Stimulated activated memory B cell treated with anti-CD40 and anti-IgM and Interleukin-4, amounts not matched to agents 10 μg/mL and 1 μg/mL and 100 μg/mL, for 72 hours (primary cell): ENCODE measurements around the gene ACVR1.

Source experiments
- ATAC-seq: fragments of 150-1000 bp; cut with Tn5 transposase; 2 replicates; pipeline ENCODE4 v1.10.0; 2021
- H3K27ac Mint-ChIP-seq: one replicate; pipeline ENCODE4 v1.8.0; 2022; ENCODE audit warnings: mild to moderate bottlenecking, mixed read lengths
- H3K27me3 Mint-ChIP-seq: one replicate; pipeline ENCODE4 v1.8.0; 2022; ENCODE audit warnings: mixed read lengths
- H3K36me3 Mint-ChIP-seq: one replicate; pipeline ENCODE4 v1.8.0; 2022; ENCODE audit warnings: mixed read lengths
- H3K4me1 Mint-ChIP-seq: one replicate; pipeline ENCODE4 v1.8.0; 2022; ENCODE audit warnings: mixed read lengths
- H3K4me3 Mint-ChIP-seq: one replicate; pipeline ENCODE4 v1.8.0; 2022; ENCODE audit warnings: mild to moderate bottlenecking, moderate library complexity, mixed read lengths
- H3K9me3 Mint-ChIP-seq: one replicate; pipeline ENCODE4 v1.8.0; 2022; ENCODE audit warnings: mixed read lengths

The ACVR1 gene

GRCh38 chr2:157808421-157808820 is 67.7 kb downstream of the ACVR1 start:
- H3K36me3 Mint-ChIP-seq, result peaks cover 49% of the 10 kb centered on the region
- ATAC-seq, result no peak
- H3K4me1 Mint-ChIP-seq, result peaks cover 7% of the 10 kb centered on the region

GRCh38 chr2:157806426-157807077 is 69.6 kb downstream of the ACVR1 start:
- Mint-ChIP-seq H3K9me3 (no peaks in the 10 kb centered on the region), H3K27me3 (no peaks in the 10 kb centered on the region), H3K4me3 (no peak overlapping the region), H3K4me1 (peaks cover 7% of the 10 kb centered on the region), H3K27ac (no peak overlapping the region), H3K36me3 (peaks cover 39% of the 10 kb centered on the region)
- ATAC-seq, result no peak

More at GRCh38 chr2:157808421-157808820, 67.7 kb downstream of the ACVR1 start:
- Mint-ChIP-seq H3K9me3 (no peaks in the 10 kb centered on the region), H3K27ac (no peak overlapping the region), H3K27me3 (no peaks in the 10 kb centered on the region), H3K4me3 (no peak overlapping the region)

- H3K36me3 Mint-ChIP-seq, result peaks cover 29% of the 10 kb centered on the region
- no peak overlapping the region for H3K4me3 Mint-ChIP-seq
- ATAC-seq, result no peak
- no peaks in the 10 kb centered on the region for H3K9me3 Mint-ChIP-seq
- H3K27ac Mint-ChIP-seq, result no peak overlapping the region
- H3K4me1 Mint-ChIP-seq, result peaks cover 7% of the 10 kb centered on the region
- H3K27me3 Mint-ChIP-seq, result no peaks in the 10 kb centered on the region
Observed at GRCh38 chr2:157805519-157805918, 70.6 kb downstream of the ACVR1 start.

- peaks cover 28% of the 10 kb centered on the region for H3K36me3 Mint-ChIP-seq
- peaks cover 4% of the 10 kb centered on the region for H3K4me1 Mint-ChIP-seq
- H3K27ac Mint-ChIP-seq, result no peak overlapping the region
- H3K9me3 Mint-ChIP-seq, result no peaks in the 10 kb centered on the region
- no peaks in the 10 kb centered on the region for H3K27me3 Mint-ChIP-seq
- H3K4me3 Mint-ChIP-seq, result no peak overlapping the region
- no peak for ATAC-seq
Observed at GRCh38 chr2:157804355-157804754, 71.8 kb downstream of the ACVR1 start.

GRCh38 chr2:157803952-157804351 is 72.2 kb downstream of the ACVR1 start:
- no peak for ATAC-seq
- no peaks in the 10 kb centered on the region for H3K4me1 Mint-ChIP-seq
- H3K27ac Mint-ChIP-seq, result no peak overlapping the region
- no peak overlapping the region for H3K4me3 Mint-ChIP-seq
- H3K36me3 Mint-ChIP-seq, result peaks cover 28% of the 10 kb centered on the region
- H3K9me3 Mint-ChIP-seq, result no peaks in the 10 kb centered on the region
- no peaks in the 10 kb centered on the region for H3K27me3 Mint-ChIP-seq

- no peaks in the 10 kb centered on the region for H3K4me1 Mint-ChIP-seq
- H3K27me3 Mint-ChIP-seq, result no peaks in the 10 kb centered on the region
- no peak overlapping the region for H3K27ac Mint-ChIP-seq
- H3K4me3 Mint-ChIP-seq, result no peak overlapping the region
- no peaks in the 10 kb centered on the region for H3K9me3 Mint-ChIP-seq
- no peak for ATAC-seq
- H3K36me3 Mint-ChIP-seq, result peaks cover 28% of the 10 kb centered on the region
Observed at GRCh38 chr2:157803476-157803875, 72.7 kb downstream of the ACVR1 start.

- no peak overlapping the region for H3K27ac Mint-ChIP-seq
- H3K4me3 Mint-ChIP-seq, result no peak overlapping the region
- H3K36me3 Mint-ChIP-seq, result peaks cover 19% of the 10 kb centered on the region
- no peaks in the 10 kb centered on the region for H3K9me3 Mint-ChIP-seq
- H3K4me1 Mint-ChIP-seq, result no peaks in the 10 kb centered on the region
- no peaks in the 10 kb centered on the region for H3K27me3 Mint-ChIP-seq
- no peak for ATAC-seq
Observed at GRCh38 chr2:157800838-157801495, 75.2 kb downstream of the ACVR1 start.

- no peaks in the 10 kb centered on the region for H3K9me3 Mint-ChIP-seq
Observed at GRCh38 chr2:157793053-157793612, 83.0 kb downstream of the ACVR1 start.

GRCh38 chr2:157792335-157793052 is 83.6 kb downstream of the ACVR1 start:
- no peaks in the 10 kb centered on the region for H3K4me1 Mint-ChIP-seq
- peaks cover 12% of the 10 kb centered on the region for H3K36me3 Mint-ChIP-seq
- no peak overlapping the region for H3K27ac Mint-ChIP-seq
- no peak for ATAC-seq
- H3K4me3 Mint-ChIP-seq, result no peak overlapping the region
- no peaks in the 10 kb centered on the region for H3K27me3 Mint-ChIP-seq
- H3K9me3 Mint-ChIP-seq, result no peaks in the 10 kb centered on the region

More at GRCh38 chr2:157793053-157793612, 83.0 kb downstream of the ACVR1 start:
- Mint-ChIP-seq H3K4me1 (no peaks in the 10 kb centered on the region), H3K27ac (no peak overlapping the region), H3K27me3 (no peaks in the 10 kb centered on the region), H3K36me3 (peaks cover 12% of the 10 kb centered on the region), H3K4me3 (no peak overlapping the region)
- no peak for ATAC-seq

GRCh38 chr2:157790780-157791179 is 85.3 kb downstream of the ACVR1 start:
- Mint-ChIP-seq H3K4me3 (no peak overlapping the region), H3K9me3 (no peaks in the 10 kb centered on the region), H3K27me3 (no peaks in the 10 kb centered on the region), H3K27ac (no peak overlapping the region), H3K36me3 (peaks cover 4% of the 10 kb centered on the region), H3K4me1 (no peaks in the 10 kb centered on the region)
- ATAC-seq, result no peak

GRCh38 chr2:157789933-157790511 is 86.1 kb downstream of the ACVR1 start:
- ATAC-seq, result peak; percentile 48
- Mint-ChIP-seq H3K9me3 (no peaks in the 10 kb centered on the region), H3K27ac (no peak overlapping the region), H3K36me3 (no peaks in the 10 kb centered on the region), H3K4me3 (no peak overlapping the region), H3K27me3 (no peaks in the 10 kb centered on the region), H3K4me1 (no peaks in the 10 kb centered on the region)

- Mint-ChIP-seq H3K36me3 (no peaks in the 10 kb centered on the region), H3K27ac (no peak overlapping the region), H3K9me3 (no peaks in the 10 kb centered on the region), H3K4me3 (no peak overlapping the region), H3K27me3 (no peaks in the 10 kb centered on the region), H3K4me1 (no peaks in the 10 kb centered on the region)
- ATAC-seq, result no peak
Observed at GRCh38 chr2:157789256-157789655, 86.9 kb downstream of the ACVR1 start.

GRCh38 chr2:157788201-157788600 is 87.9 kb downstream of the ACVR1 start:
- Mint-ChIP-seq H3K27me3 (no peaks in the 10 kb centered on the region), H3K9me3 (no peaks in the 10 kb centered on the region), H3K36me3 (no peaks in the 10 kb centered on the region)

GRCh38 chr2:157787364-157787938 is 88.7 kb downstream of the ACVR1 start:
- ATAC-seq, result no peak
- Mint-ChIP-seq H3K9me3 (no peaks in the 10 kb centered on the region), H3K36me3 (no peaks in the 10 kb centered on the region), H3K27ac (no peak overlapping the region), H3K27me3 (no peaks in the 10 kb centered on the region), H3K4me3 (no peak overlapping the region), H3K4me1 (peaks cover 4% of the 10 kb centered on the region)

More at GRCh38 chr2:157788201-157788600, 87.9 kb downstream of the ACVR1 start:
- Mint-ChIP-seq H3K4me3 (no peak overlapping the region), H3K27ac (no peak overlapping the region), H3K4me1 (no peaks in the 10 kb centered on the region)
- ATAC-seq, result no peak
